ENCODE data around the gene CRYZL1.
"Not testable (repeated sequence)": the region's sequence is repeated elsewhere in the genome, so short reads cannot be mapped to it uniquely, and the experiment has no call there.

Gene CRYZL1

GRCh38 chr21:33684923-33685560 lies 43.5 kb upstream of the CRYZL1 start:
- H3K4me3 ChIP-seq (ENCODE audit: low read depth, low read length) = no peak overlapping the region
- TF ChIP-seq CTCF (IDR thresholded peaks at IDR 0.05; ENCODE audit: control insufficient read depth, extremely low read depth, insufficient read depth) = no peak
- DNase-seq (ENCODE audit: low read depth) = no peak

- no peak overlapping the region for H3K4me3 ChIP-seq (ENCODE audit: low read depth, low read length)
- no peak for DNase-seq (ENCODE audit: low read depth)
- no peak for TF ChIP-seq CTCF (IDR thresholded peaks at IDR 0.05; ENCODE audit: control insufficient read depth, extremely low read depth, insufficient read depth)
These were observed 42.5 kb upstream of the CRYZL1 start for GRCh38 chr21:33684068-33684467.

- no peak for TF ChIP-seq CTCF (IDR thresholded peaks at IDR 0.05; ENCODE audit: control insufficient read depth, extremely low read depth, insufficient read depth)
- no peak for DNase-seq (ENCODE audit: low read depth)
- no peak overlapping the region for H3K4me3 ChIP-seq (ENCODE audit: low read depth, low read length)
These were observed 41.6 kb upstream of the CRYZL1 start for GRCh38 chr21:33682992-33683627.

- TF ChIP-seq CTCF (IDR thresholded peaks at IDR 0.05; ENCODE audit: control insufficient read depth, extremely low read depth, insufficient read depth) = no peak
- H3K4me3 ChIP-seq (ENCODE audit: low read depth, low read length) = no peak overlapping the region
- no peak for DNase-seq (ENCODE audit: low read depth)
These were observed 39.3 kb upstream of the CRYZL1 start for GRCh38 chr21:33680870-33681269.

- no peak overlapping the region for H3K4me3 ChIP-seq (ENCODE audit: low read depth, low read length)
- no peak for TF ChIP-seq CTCF (IDR thresholded peaks at IDR 0.05; ENCODE audit: control insufficient read depth, extremely low read depth, insufficient read depth)
- no peak for DNase-seq (ENCODE audit: low read depth)
These were observed 35.9 kb upstream of the CRYZL1 start for GRCh38 chr21:33677450-33677849.

GRCh38 chr21:33676666-33677065 lies 35.1 kb upstream of the CRYZL1 start:
- H3K4me3 ChIP-seq (ENCODE audit: low read depth, low read length); DNase-seq (ENCODE audit: low read depth): not testable (repeated sequence)

GRCh38 chr21:33674226-33674625 lies 32.7 kb upstream of the CRYZL1 start:
- H3K4me3 ChIP-seq (ENCODE audit: low read depth, low read length) = no peak overlapping the region
- no peak for TF ChIP-seq CTCF (IDR thresholded peaks at IDR 0.05; ENCODE audit: control insufficient read depth, extremely low read depth, insufficient read depth)
- no peak for DNase-seq (ENCODE audit: low read depth)

All from LNCaP clone FGC (cell line).